Measurements from ENCODE around the gene RELN. TPM values are rescaled to one million over a fixed set of nuclear protein-coding genes. Genes with fewer than 3 reads are reported as not detected.
"Not testable (repeated sequence)": the region's sequence is repeated elsewhere in the genome, so short reads cannot be mapped to it uniquely, and the experiment has no call there.

The RELN gene
- total RNA-seq, 2 donors from 2014 or later, result not detected

- Mint-ChIP-seq H3K4me3 (no peak overlapping the region), H3K36me3 (ENCODE audit: low read depth) (no peaks in the 10 kb centered on the region)
Observed at GRCh38 chr7:103539875-103540274, 449.6 kb downstream of the RELN start.

DNA sequence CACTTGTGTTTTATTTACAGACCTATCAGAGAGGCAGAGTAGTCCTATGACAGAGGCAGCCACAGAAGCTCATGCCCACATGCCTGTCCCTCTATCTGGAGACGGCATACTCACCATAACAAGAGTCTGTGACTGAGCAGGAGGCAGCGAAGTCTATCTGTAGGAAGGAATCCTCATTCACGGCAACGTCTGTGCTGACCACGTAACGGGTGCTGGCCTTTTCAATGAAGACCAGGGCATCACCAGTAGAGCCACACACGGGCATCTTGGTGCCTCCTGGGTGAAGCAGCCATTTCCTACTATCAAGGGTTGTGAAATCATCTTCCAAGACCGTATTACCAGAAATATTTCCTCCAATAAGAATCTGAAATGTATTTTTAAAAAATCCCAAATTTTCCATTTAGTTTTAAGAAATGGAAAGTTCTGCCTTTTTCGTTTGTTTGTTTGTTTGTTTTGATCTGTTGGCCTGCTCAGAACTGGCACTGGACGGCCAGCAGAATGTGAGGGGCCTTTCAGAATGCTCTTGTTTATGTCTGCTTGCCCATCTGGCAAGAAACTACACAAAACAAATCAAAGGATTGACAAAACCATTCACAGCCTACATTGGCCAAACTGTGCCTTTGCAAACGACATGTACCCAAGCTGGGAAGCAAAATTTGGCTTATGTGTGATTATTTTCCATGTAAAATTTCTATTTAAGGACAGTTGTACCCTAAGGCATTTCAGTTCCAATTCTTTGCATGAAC lies 450.3 kb downstream of the RELN start:
- H3K9me3 Mint-ChIP-seq, result no peaks in the 10 kb centered on the region
- no peak overlapping the region for H3K27ac Mint-ChIP-seq
- H3K27me3 Mint-ChIP-seq, result peaks cover 5% of the 10 kb centered on the region
- H3K36me3 Mint-ChIP-seq (ENCODE audit: low read depth), result no peaks in the 10 kb centered on the region
- H3K4me3 Mint-ChIP-seq, result no peak overlapping the region
- ATAC-seq (replicated peaks), result no peak
- no peaks in the 10 kb centered on the region for H3K4me1 Mint-ChIP-seq

More at GRCh38 chr7:103539875-103540274, 449.6 kb downstream of the RELN start:
- ATAC-seq (replicated peaks), result no peak
- Mint-ChIP-seq H3K4me1 (no peaks in the 10 kb centered on the region), H3K27me3 (peaks cover 5% of the 10 kb centered on the region), H3K9me3 (no peaks in the 10 kb centered on the region), H3K27ac (no peak overlapping the region)

GRCh38 chr7:103533761-103534160 lies 455.7 kb downstream of the RELN start:
- Mint-ChIP-seq H3K4me3 (no peak overlapping the region), H3K27me3 (peaks cover 24% of the 10 kb centered on the region)

GRCh38 chr7:103532955-103533354 lies 456.5 kb downstream of the RELN start:
- H3K36me3 Mint-ChIP-seq (ENCODE audit: low read depth), result no peaks in the 10 kb centered on the region
- H3K27ac Mint-ChIP-seq, result no peak overlapping the region
- H3K9me3 Mint-ChIP-seq, result peaks cover 4% of the 10 kb centered on the region
- peaks cover 24% of the 10 kb centered on the region for H3K27me3 Mint-ChIP-seq
- H3K4me1 Mint-ChIP-seq, result no peaks in the 10 kb centered on the region
- no peak for ATAC-seq (replicated peaks)
- no peak overlapping the region for H3K4me3 Mint-ChIP-seq

More at GRCh38 chr7:103533761-103534160, 455.7 kb downstream of the RELN start:
- Mint-ChIP-seq H3K27ac (no peak overlapping the region), H3K4me1 (no peaks in the 10 kb centered on the region), H3K9me3 (peaks cover 4% of the 10 kb centered on the region), H3K36me3 (ENCODE audit: low read depth) (no peaks in the 10 kb centered on the region)
- ATAC-seq (replicated peaks), result no peak

GRCh38 chr7:103528152-103528551 lies 461.3 kb downstream of the RELN start:
- Mint-ChIP-seq H3K9me3 (peaks cover 4% of the 10 kb centered on the region), H3K27me3 (peaks cover 29% of the 10 kb centered on the region), H3K4me3 (no peak overlapping the region), H3K36me3 (ENCODE audit: low read depth) (no peaks in the 10 kb centered on the region), H3K4me1 (no peaks in the 10 kb centered on the region), H3K27ac (no peak overlapping the region)
- ATAC-seq (replicated peaks), result no peak

DNA sequence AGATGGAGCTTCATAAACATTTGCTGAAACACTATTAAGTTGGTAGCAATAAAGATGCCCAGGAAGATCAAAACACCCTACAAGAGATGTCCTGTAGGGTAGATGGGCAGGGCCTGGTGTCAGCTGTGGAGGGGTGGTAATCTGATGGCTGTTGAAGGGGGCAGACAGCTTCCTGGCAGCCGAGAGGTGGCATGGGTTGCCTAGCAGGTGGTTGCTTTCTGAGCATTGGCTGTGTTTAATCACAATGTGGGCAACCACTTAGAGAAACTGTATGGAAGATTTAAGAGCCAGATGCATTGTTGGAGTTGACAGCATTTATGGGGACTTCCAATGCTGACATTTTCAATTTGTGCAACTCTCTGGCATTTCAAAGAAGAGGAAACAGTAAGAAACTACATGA lies 463.5 kb downstream of the RELN start:
- H3K4me1 Mint-ChIP-seq, result no peaks in the 10 kb centered on the region
- H3K27ac Mint-ChIP-seq, result no peak overlapping the region
- H3K9me3 Mint-ChIP-seq, result peaks cover 4% of the 10 kb centered on the region
- H3K36me3 Mint-ChIP-seq (ENCODE audit: low read depth), result no peaks in the 10 kb centered on the region
- H3K27me3 Mint-ChIP-seq, result peaks cover 22% of the 10 kb centered on the region
- no peak overlapping the region for H3K4me3 Mint-ChIP-seq
- ATAC-seq (replicated peaks), result no peak

- Mint-ChIP-seq H3K4me3 (no peak overlapping the region), H3K4me1 (no peaks in the 10 kb centered on the region), H3K36me3 (ENCODE audit: low read depth) (no peaks in the 10 kb centered on the region), H3K27ac (no peak overlapping the region), H3K9me3 (no peaks in the 10 kb centered on the region), H3K27me3 (peaks cover 12% of the 10 kb centered on the region)
- no peak for ATAC-seq (replicated peaks)
Observed at GRCh38 chr7:103524042-103524907, 465.2 kb downstream of the RELN start.

DNA sequence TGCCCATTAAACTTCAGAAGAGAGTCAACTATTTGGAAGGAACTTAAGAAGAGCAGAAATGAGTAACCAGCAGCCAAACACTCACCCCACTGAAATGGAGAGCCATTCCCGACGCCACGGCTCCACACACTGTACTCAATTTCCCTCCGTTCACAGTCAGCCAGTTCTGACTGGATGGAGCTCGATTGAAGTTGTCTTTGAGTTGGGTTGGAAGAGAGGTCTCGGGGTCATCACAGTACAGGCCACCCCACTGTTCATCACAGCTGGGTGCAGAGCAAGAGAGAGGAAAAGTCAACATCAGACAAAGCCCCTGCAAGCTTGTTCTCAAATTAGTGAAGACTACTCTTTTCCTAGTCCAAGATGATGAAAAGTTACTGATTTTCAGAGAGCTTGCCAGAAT lies 467.5 kb downstream of the RELN start:
- Mint-ChIP-seq H3K27ac (no peak overlapping the region), H3K36me3 (ENCODE audit: low read depth) (no peaks in the 10 kb centered on the region), H3K9me3 (no peaks in the 10 kb centered on the region), H3K4me1 (no peaks in the 10 kb centered on the region), H3K27me3 (peaks cover 8% of the 10 kb centered on the region), H3K4me3 (no peak overlapping the region)
- no peak for ATAC-seq (replicated peaks)

GRCh38 chr7:103504505-103505135 lies 484.8 kb downstream of the RELN start:
- no peak for ATAC-seq (replicated peaks)
- peaks cover 23% of the 10 kb centered on the region for H3K27me3 Mint-ChIP-seq
- no peak overlapping the region for H3K4me3 Mint-ChIP-seq
- H3K36me3 Mint-ChIP-seq (ENCODE audit: low read depth), result no peaks in the 10 kb centered on the region
- H3K27ac Mint-ChIP-seq, result no peak overlapping the region
- no peaks in the 10 kb centered on the region for H3K4me1 Mint-ChIP-seq
- no peaks in the 10 kb centered on the region for H3K9me3 Mint-ChIP-seq

DNA sequence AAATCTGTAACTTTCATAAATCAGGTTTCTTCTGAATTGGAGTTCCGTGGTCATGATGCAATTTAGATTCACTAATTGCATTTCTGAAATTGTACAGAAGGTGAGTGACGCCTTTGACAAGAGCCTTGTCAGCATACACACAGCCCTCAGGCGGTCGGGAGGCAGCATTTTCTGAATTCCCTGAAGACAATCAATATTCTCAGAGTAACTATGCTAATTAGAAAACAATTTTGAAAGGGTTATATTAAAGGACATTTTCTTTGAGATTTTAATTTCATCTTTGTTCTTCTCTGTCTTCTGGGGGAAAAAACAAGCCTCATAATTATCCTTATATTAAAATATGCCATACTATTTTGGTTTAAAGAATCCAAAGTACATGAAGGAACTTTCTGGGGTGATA lies 488.3 kb downstream of the RELN start:
- ATAC-seq (replicated peaks), result no peak
- Mint-ChIP-seq H3K27me3 (peaks cover 10% of the 10 kb centered on the region), H3K4me3 (no peak overlapping the region), H3K4me1 (no peaks in the 10 kb centered on the region), H3K9me3 (no peaks in the 10 kb centered on the region), H3K36me3 (ENCODE audit: low read depth) (no peaks in the 10 kb centered on the region), H3K27ac (no peak overlapping the region)

- no peaks in the 10 kb centered on the region for H3K4me1 Mint-ChIP-seq
- peaks cover 7% of the 10 kb centered on the region for H3K27me3 Mint-ChIP-seq
- no peak overlapping the region for H3K4me3 Mint-ChIP-seq
- no peaks in the 10 kb centered on the region for H3K36me3 Mint-ChIP-seq (ENCODE audit: low read depth)
- no peak overlapping the region for H3K27ac Mint-ChIP-seq
- no peaks in the 10 kb centered on the region for H3K9me3 Mint-ChIP-seq
- no peak for ATAC-seq (replicated peaks)
Observed at GRCh38 chr7:103499976-103500375, 489.5 kb downstream of the RELN start.

GRCh38 chr7:103487419-103487818 lies 502.0 kb downstream of the RELN start:
- peaks cover 7% of the 10 kb centered on the region for H3K27me3 Mint-ChIP-seq
- ATAC-seq (replicated peaks), result no peak
- H3K36me3 Mint-ChIP-seq (ENCODE audit: low read depth), result no peaks in the 10 kb centered on the region
- no peak overlapping the region for H3K27ac Mint-ChIP-seq
- H3K9me3 Mint-ChIP-seq, result no peaks in the 10 kb centered on the region
- no peaks in the 10 kb centered on the region for H3K4me1 Mint-ChIP-seq
- H3K4me3 Mint-ChIP-seq, result no peak overlapping the region

- H3K9me3 Mint-ChIP-seq; H3K36me3 Mint-ChIP-seq (ENCODE audit: low read depth): not testable (repeated sequence)
Observed at GRCh38 chr7:103486873-103487272, 502.6 kb downstream of the RELN start.

GRCh38 chr7:103480771-103481170 lies 508.7 kb downstream of the RELN start:
- no peaks in the 10 kb centered on the region for H3K4me1 Mint-ChIP-seq
- no peak for ATAC-seq (replicated peaks)
- H3K27ac Mint-ChIP-seq, result no peak overlapping the region
- H3K9me3 Mint-ChIP-seq, result no peaks in the 10 kb centered on the region
- H3K4me3 Mint-ChIP-seq, result no peak overlapping the region
- H3K27me3 Mint-ChIP-seq, result peaks cover 23% of the 10 kb centered on the region
- H3K36me3 Mint-ChIP-seq (ENCODE audit: low read depth), result no peaks in the 10 kb centered on the region

More at GRCh38 chr7:103486873-103487272, 502.6 kb downstream of the RELN start:
- not testable (repeated sequence) for H3K4me3 Mint-ChIP-seq; H3K4me1 Mint-ChIP-seq; H3K27ac Mint-ChIP-seq; ATAC-seq (replicated peaks); H3K27me3 Mint-ChIP-seq
